PFSK-1 (cell line): Measurements from ENCODE around the gene OR13J1.

Experiments
- FOXP2 ChIP-seq: optimal IDR thresholded peaks from 2 replicates; pipeline ENCODE3; 2011; ENCODE audit warnings: borderline replicate concordance, control low read depth, inconsistent platforms; ENCODE audit not compliant: insufficient read depth; ENCODE audit errors: extremely low read length, extremely low read depth
- POLR2AphosphoS5 ChIP-seq: IDR thresholded peaks from 2 replicates; pipeline ENCODE4 v1.6.1; 2012; ENCODE audit warnings: low read depth, mild to moderate bottlenecking, control low read depth, low read length, moderate library complexity
- REST ChIP-seq, 2 experiments: IDR thresholded peaks; 2 replicates each; pipeline versions ENCODE4 v1.6.1 to v1.8.0; 2011 to 2012; ENCODE audit warnings: low read depth in 2 of 2, low read length in 2 of 2, control low read depth in 1 of 2, inconsistent platforms in 1 of 2, mild to moderate bottlenecking in 1 of 2, moderate library complexity in 1 of 2; ENCODE audit not compliant: insufficient read depth in 1 of 2
- TAF1 ChIP-seq: IDR thresholded peaks from 2 replicates; pipeline ENCODE4 v1.6.1; 2012; ENCODE audit warnings: low read length, control low read depth, borderline replicate concordance; ENCODE audit not compliant: insufficient read depth

GRCh38 chr9:35852267-35852815 lies 17.9 kb downstream of the OR13J1 start:
- no peak for TF ChIP-seq FOXP2
- no peak for TF ChIP-seq TAF1
- no peak for TF ChIP-seq POLR2AphosphoS5
- no peak for TF ChIP-seq REST (IDR thresholded peaks at IDR 0.05; ENCODE audit: insufficient read depth in 1 of 2, low read depth in 2 of 2, low read length in 2 of 2)
